ENCODE results near the gene TRIM24.

GRCh38 chr7:138608275-138608674, 148.2 kb downstream of the TRIM24 start:
- no peak for TF ChIP-seq CTCF (IDR thresholded peaks at IDR 0.05)
- TF ChIP-seq SIN3A (IDR thresholded peaks at IDR 0.05; ENCODE audit: borderline replicate concordance, insufficient read depth, low read depth, low read length) = no peak
- TF ChIP-seq POLR2AphosphoS5 (IDR thresholded peaks at IDR 0.05; ENCODE audit: low read depth, low read length) = no peak

Measured in Panc1 (cell line).